IMR-90 (cell line): ENCODE results near the gene KIF1B.

Experiments
- CEBPB ChIP-seq: IDR thresholded peaks from 2 replicates; pipeline ENCODE4 v1.6.1; 2012; ENCODE audit warnings: low read depth, low read length, improper control_type of control experiment
- CHD1 ChIP-seq: IDR thresholded peaks from 2 replicates; pipeline ENCODE4 v1.6.1; 2012; ENCODE audit warnings: low read depth, low read length, improper control_type of control experiment
- POLR2A ChIP-seq: IDR thresholded peaks from 2 replicates; pipeline ENCODE4 v1.6.1; 2012; ENCODE audit warnings: mild to moderate bottlenecking, low read depth, low read length
- RAD21 ChIP-seq: IDR thresholded peaks from 2 replicates; pipeline ENCODE4 v1.6.1; 2012; ENCODE audit warnings: low read length, improper control_type of control experiment
- RCOR1 ChIP-seq: IDR thresholded peaks from 2 replicates; pipeline ENCODE4 v1.6.1; 2012; ENCODE audit warnings: mild to moderate bottlenecking, low read length, improper control_type of control experiment; ENCODE audit not compliant: insufficient replicate concordance
- RFX5 ChIP-seq: IDR thresholded peaks from 2 replicates; pipeline ENCODE4 v1.8.0; 2012; ENCODE audit warnings: low read depth, mild to moderate bottlenecking, low read length, moderate library complexity
- SMC3 ChIP-seq: fragments of 150-350 bp; IDR thresholded peaks from 2 replicates; pipeline ENCODE4 v1.6.1; 2016; ENCODE audit warnings: low read depth, mild to moderate bottlenecking, antibody characterized with exemption, low read length, moderate library complexity
- TF ChIP-seq, protein P1 (sequence below): conservative IDR thresholded peaks from 2 replicates; pipeline ENCODE4 v1.5.1; 2012; ENCODE audit warnings: mild to moderate bottlenecking, low read depth, low read length, improper control_type of control experiment
- TF ChIP-seq, protein P2 (sequence below): fragments of 150-350 bp; IDR thresholded peaks from 2 replicates; pipeline ENCODE4 v1.6.1; 2017; ENCODE audit warnings: mild to moderate bottlenecking, antibody characterized with exemption, low read length, low read depth
- TF ChIP-seq, protein P3 (sequence below): fragments of 150-350 bp; IDR thresholded peaks from 2 replicates; pipeline ENCODE4 v1.6.1; 2016; ENCODE audit warnings: low read depth, mild to moderate bottlenecking, low read length, moderate library complexity, borderline replicate concordance

DNA sequence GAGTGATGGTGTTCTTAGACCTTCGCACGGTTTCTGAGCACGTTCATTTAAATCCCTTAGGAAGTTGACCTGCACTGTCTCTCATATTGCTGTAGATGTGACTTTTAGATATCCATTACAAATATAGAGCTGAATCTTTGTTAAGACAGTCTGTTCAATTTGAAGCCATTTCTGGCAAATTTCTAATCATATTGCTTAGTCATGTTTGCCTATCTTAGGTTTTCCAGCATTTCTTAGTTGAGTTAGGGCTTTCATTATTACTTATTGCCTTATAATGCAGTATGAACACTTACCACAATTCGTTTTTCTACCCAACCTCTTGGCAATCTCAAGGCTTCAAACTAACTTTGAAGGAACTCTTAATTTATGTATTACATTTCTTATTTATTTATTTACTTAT lies 110.0 kb downstream of the KIF1B start:
- TF ChIP-seq, protein P1, sequence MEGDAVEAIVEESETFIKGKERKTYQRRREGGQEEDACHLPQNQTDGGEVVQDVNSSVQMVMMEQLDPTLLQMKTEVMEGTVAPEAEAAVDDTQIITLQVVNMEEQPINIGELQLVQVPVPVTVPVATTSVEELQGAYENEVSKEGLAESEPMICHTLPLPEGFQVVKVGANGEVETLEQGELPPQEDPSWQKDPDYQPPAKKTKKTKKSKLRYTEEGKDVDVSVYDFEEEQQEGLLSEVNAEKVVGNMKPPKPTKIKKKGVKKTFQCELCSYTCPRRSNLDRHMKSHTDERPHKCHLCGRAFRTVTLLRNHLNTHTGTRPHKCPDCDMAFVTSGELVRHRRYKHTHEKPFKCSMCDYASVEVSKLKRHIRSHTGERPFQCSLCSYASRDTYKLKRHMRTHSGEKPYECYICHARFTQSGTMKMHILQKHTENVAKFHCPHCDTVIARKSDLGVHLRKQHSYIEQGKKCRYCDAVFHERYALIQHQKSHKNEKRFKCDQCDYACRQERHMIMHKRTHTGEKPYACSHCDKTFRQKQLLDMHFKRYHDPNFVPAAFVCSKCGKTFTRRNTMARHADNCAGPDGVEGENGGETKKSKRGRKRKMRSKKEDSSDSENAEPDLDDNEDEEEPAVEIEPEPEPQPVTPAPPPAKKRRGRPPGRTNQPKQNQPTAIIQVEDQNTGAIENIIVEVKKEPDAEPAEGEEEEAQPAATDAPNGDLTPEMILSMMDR = no peak
- TF ChIP-seq SMC3 = no peak
- no peak for TF ChIP-seq RAD21
- TF ChIP-seq POLR2A = no peak
- TF ChIP-seq, protein P2, sequence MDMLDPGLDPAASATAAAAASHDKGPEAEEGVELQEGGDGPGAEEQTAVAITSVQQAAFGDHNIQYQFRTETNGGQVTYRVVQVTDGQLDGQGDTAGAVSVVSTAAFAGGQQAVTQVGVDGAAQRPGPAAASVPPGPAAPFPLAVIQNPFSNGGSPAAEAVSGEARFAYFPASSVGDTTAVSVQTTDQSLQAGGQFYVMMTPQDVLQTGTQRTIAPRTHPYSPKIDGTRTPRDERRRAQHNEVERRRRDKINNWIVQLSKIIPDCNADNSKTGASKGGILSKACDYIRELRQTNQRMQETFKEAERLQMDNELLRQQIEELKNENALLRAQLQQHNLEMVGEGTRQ = no peak
- TF ChIP-seq CEBPB = no peak
- TF ChIP-seq RFX5 = no peak
- no peak for TF ChIP-seq RCOR1
- TF ChIP-seq, protein P3, sequence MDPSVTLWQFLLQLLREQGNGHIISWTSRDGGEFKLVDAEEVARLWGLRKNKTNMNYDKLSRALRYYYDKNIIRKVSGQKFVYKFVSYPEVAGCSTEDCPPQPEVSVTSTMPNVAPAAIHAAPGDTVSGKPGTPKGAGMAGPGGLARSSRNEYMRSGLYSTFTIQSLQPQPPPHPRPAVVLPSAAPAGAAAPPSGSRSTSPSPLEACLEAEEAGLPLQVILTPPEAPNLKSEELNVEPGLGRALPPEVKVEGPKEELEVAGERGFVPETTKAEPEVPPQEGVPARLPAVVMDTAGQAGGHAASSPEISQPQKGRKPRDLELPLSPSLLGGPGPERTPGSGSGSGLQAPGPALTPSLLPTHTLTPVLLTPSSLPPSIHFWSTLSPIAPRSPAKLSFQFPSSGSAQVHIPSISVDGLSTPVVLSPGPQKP = no peak
- no peak for TF ChIP-seq CHD1
